Measurements from ENCODE around the gene MED19. TPM values are rescaled to one million over a fixed set of nuclear protein-coding genes. Genes with fewer than 3 reads are reported as not detected.

Gene MED19
- total and polyA plus RNA-seq, 2 donors (not counting 1 experiment from before 2014, with no cell fraction given): 9.3 to 15.0 TPM

- peaks cover 41% of the 10 kb centered on the region for H3K4me1 Mint-ChIP-seq
- intact Hi-C loops (cut with micrococcal nuclease): loop anchor here (5.0 kb wide), 1 partner anchor 177 kb away; the partner anchor contains the start of gene UBE2L6
Observed at GRCh38 chr11:57744357-57744756, 32.3 kb upstream of the MED19 start.

More at GRCh38 chr11:57744357-57744756, 32.3 kb upstream of the MED19 start:
- Histone ChIP-seq H3K27me3 (replicated peaks in 1 of 4; ENCODE audit: control extremely low read depth in 1 of 4, control insufficient read depth in 3 of 4, insufficient read depth in 4 of 4, low read length in 3 of 4) (no peaks in the 10 kb centered on the region), H3K9me3 (ENCODE audit: control extremely low read depth in 1 of 3, control insufficient read depth in 2 of 3, insufficient read depth in 1 of 3, low read length in 2 of 3) (no peaks in the 10 kb centered on the region), H2AFZ (ENCODE audit: insufficient read depth, low read depth, low read length, poor library complexity, severe bottlenecking) (no peak overlapping the region), H3K9ac (ENCODE audit: low read length) (no peak overlapping the region), H3K79me2 (ENCODE audit: control insufficient read depth, insufficient read depth, low read length) (peaks cover 37% of the 10 kb centered on the region), H3K36me3 (replicated peaks in 1 of 2; ENCODE audit: control extremely low read depth in 1 of 2, control insufficient read depth in 1 of 2, extremely low read depth in 1 of 2, insufficient read depth in 2 of 2, low read length in 1 of 2) (peaks cover 8 to 38% of the 10 kb centered on the region in 2 experiments), H3K27ac (ENCODE audit: low read length in 2 of 2) (peak overlapping the region in 1 of 2 donors; percentile 38), H3K4me1 (ENCODE audit: control insufficient read depth in 2 of 2, insufficient read depth in 2 of 2, low read length in 2 of 2) (peaks cover 11 to 32% of the 10 kb centered on the region in 2 donors), H3K4me3 (ENCODE audit: control extremely low read depth in 1 of 5, extremely low read depth in 1 of 5, insufficient read depth in 1 of 5, low read depth in 2 of 5, low read length in 4 of 5) (no peak overlapping the region), H4K20me1 (ENCODE audit: control insufficient read depth, insufficient read depth, low read length, poor library complexity, severe bottlenecking) (no peaks in the 10 kb centered on the region), H3K4me2 (replicated peaks; ENCODE audit: low read depth, low read length, poor library complexity, severe bottlenecking) (no peak overlapping the region)
- Mint-ChIP-seq H3K27ac (peak overlapping the region; percentile 61), H3K4me3 (peak overlapping the region; percentile 34), H3K9me3 (ENCODE audit: insufficient read depth) (no peaks in the 10 kb centered on the region), H3K27me3 (no peaks in the 10 kb centered on the region)
- DNase-seq: no peak
- ATAC-seq (ENCODE audit: low read depth): no peak
- ChIA-PET POLR2A (interaction anchor here (0.6 kb wide), 1 partner anchor 416 kb away, joined by 3 read pairs; no protein-coding TSS in a partner anchor), CTCF (interaction anchor here (0.8 to 6.2 kb wide), 3 partner anchors 17 to 176 kb away, joined by 3 to 68 read pairs (median 4); no protein-coding TSS in a partner anchor)
- TF ChIP-seq EZH2 (IDR thresholded peaks at IDR 0.05; ENCODE audit: borderline replicate concordance, insufficient read depth, low read depth, low read length, poor library complexity, severe bottlenecking) (no peak), CTCF (IDR thresholded peaks at IDR 0.05) (no peak)
- 100% methylated on average over 2 of the region's 2 CpGs for WGBS (ENCODE audit: insufficient coverage)

Measured in B cell (primary cell).